Stimulated activated CD4-positive, alpha-beta T cell treated with anti-CD3 and anti-CD28 coated beads, TNF-alpha, amount 100 ng/mL, for 48 hours (primary cell): ENCODE measurements around the gene MAPKAP1.

ENCODE experiments used
- DNase-seq, 3 donors: peaks; one replicate each; pipeline ENCODE4 v3.0.0-alpha.2; 2020; ENCODE audit warnings: low read depth in 3 of 3

The MAPKAP1 gene

GRCh38 chr9:125674981-125675973, 31.7 kb downstream of the MAPKAP1 start:
- DNase-seq, result no peak

GRCh38 chr9:125672876-125673275, 34.1 kb downstream of the MAPKAP1 start:
- DNase-seq, result no peak

GRCh38 chr9:125663127-125663526, 43.9 kb downstream of the MAPKAP1 start:
- DNase-seq, result no peak

GRCh38 chr9:125660557-125660956, 46.5 kb downstream of the MAPKAP1 start:
- no peak for DNase-seq

GRCh38 chr9:125659954-125660353, 47.1 kb downstream of the MAPKAP1 start:
- no peak for DNase-seq

GRCh38 chr9:125659201-125659840, 47.7 kb downstream of the MAPKAP1 start:
- DNase-seq, result no peak

DNA sequence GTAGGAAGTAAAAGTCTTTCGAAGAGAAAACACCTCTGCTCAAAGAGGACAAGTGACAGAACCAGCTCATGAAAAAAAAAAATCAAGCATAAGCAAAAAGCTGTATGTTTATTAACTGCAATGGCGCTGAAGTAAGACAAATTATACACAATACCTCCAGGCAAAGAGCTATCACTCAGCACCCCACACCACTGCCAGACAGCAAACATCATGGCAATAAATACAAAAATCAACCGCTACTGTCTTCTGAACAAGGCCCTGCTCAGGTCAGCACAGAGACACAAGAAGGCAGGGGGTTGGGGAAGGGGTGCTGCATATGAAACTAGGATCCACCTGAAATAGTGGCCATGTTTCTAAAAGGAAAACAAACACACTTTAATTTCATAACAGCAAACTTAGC, 50.4 kb downstream of the MAPKAP1 start:
- no peak for DNase-seq

DNA sequence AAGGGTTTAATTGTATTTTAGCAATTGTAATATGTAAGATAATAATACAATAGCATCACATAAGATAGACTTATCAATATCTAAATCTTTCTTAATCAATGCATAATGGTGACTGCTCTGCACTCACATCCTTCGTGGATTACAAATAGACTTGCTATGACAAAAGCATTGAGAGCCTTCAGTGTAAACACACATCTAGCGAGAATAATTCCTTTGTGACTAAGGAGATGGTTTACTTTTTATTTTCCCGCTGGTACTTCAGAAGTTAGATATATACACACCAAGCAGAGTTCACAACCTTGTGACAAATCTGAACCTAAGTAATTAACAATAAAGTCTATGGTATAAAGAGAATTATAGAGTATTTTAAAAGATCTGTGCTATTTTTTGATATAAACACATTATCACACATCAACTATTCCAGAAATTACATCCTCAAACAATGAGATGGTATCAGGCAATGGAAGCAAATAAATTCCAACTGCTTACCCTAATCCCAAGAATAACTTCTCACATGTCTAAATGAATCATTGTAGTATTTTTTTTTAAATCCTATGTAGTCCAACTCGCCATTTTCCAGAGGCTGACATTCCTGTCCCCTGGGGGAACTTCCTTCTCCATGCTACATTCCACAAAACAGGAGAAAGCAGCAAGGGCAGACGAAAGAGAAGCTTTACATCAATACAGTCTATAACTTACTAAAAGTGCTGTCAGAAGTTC, 51.2 kb downstream of the MAPKAP1 start:
- no peak for DNase-seq

DNA sequence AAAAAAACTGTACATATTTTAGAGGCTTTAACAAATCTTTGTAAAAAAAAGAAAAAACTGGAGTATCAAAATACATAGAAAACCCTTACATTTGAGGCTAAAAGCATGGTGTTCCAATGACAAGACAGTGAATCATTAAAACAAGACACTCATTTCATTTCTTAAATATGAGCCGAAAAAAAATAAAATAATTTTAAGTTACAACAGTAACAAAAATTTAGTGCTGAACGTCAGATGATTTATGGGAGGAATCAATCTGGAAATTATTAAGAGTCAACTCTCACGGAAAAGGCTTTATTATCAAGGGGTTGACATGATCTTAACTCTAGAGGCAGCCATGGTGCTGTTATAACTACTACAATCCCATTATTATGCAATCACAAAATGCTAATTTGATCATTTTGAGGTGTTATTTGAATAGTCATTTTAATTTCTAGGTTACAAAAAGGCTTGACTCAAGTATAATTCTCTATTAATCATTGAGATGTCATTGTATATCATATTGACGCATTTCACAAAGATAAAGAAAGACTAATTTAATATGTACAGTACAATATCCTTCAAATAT, 51.9 kb downstream of the MAPKAP1 start:
- DNase-seq, result no peak

DNA sequence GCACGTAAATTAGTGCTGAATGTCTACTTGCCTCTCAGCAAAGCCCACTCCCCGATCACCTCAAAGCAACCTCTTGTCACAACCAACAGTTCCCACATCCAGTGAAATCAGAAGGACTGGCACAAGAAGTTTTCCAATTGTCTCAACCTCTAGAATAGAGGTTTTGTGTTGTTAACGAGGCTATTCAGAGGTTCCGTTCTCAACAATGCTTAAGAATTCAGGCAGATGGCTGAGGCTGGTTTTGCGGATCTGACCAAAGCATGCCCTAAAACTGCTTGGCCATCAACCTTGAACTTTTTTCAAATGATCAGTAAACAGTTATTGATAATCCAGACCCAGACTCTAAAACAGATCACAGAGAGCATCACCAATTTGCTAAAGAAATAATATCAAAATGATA, 52.9 kb downstream of the MAPKAP1 start:
- DNase-seq, result no peak

GRCh38 chr9:125653325-125653724, 53.7 kb downstream of the MAPKAP1 start:
- DNase-seq, result no peak

- DNase-seq, result no peak
These were observed 54.2 kb downstream of the MAPKAP1 start for GRCh38 chr9:125652759-125653158.

- DNase-seq, result no peak
These were observed 54.8 kb downstream of the MAPKAP1 start for GRCh38 chr9:125652233-125652594.

DNA sequence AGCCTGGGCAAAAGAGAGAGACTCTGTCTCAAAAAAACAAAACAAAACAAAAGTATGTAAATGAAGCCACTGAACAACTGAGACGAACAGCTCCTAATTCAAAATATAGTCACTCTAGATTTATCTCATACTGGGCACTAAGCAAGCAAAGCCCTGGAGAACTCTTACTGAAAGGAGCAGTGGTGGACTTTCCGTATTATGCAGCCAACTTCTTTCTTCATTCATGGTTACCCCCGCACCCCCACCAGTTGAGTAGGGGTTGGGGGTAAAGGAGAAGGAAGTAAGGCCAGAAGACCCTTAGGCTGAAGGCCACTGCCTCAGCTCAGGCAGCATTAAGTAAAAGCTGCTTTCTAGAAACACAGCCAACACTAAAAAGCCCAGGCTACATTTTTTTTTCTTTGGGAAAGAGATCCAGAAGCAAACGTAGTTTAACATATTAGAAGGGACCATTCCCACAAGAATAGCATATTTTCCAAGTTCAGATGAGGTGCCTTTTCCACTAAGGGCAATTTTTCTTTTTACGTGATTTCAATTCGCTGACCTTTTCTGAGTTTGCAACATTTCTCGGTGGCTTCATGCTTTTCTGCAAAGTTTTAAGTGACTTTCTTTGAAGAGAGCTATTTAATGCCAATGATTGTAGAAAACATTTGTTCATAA, 55.3 kb downstream of the MAPKAP1 start:
- no peak for DNase-seq

DNA sequence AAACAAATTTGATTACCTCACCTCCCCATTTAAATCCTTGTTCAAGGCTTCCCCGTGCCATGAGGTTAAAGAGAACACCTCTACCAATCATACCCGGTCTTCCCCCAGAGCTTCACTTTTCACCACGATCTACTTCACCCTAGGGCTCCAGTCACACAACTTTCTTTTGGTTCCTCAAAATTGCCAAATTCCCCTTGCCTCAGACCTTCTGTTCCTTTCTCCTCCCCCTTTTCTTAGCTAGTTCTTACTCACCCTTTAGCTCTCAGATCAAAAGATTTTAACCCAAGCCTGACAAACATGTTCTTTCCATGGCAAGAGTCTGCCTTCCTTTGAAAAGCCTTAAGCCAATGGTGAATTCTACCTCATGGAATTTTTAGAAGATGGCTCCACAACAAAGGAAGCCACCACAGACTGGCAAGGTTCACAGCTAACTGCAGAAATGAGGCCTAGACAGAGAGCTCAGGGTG, 56.7 kb downstream of the MAPKAP1 start:
- no peak for DNase-seq

- no peak for DNase-seq
These were observed 57.2 kb downstream of the MAPKAP1 start for GRCh38 chr9:125649826-125650225.

DNA sequence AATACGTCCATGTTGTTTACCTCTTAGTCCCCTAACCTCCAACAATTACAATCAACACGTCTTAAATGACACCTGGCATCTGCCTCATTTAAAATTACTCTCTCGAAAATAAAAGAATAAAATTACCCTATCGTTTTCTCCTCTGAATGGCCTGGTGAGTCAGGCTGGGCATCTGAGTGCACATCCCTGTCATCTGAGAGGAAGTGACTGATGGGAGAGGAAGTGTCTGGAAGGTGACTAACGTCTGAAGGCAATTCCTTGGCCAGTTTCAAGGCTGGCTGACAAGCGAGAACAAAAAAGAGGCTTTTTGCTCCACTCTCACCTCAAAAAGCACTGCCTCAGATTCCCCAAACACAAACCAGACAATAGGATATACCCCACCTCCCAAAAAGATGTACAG, 57.7 kb downstream of the MAPKAP1 start:
- no peak for DNase-seq

GRCh38 chr9:125648294-125648693, 58.7 kb downstream of the MAPKAP1 start:
- no peak for DNase-seq

GRCh38 chr9:125646621-125647100, 60.3 kb downstream of the MAPKAP1 start:
- DNase-seq, result no peak

DNA sequence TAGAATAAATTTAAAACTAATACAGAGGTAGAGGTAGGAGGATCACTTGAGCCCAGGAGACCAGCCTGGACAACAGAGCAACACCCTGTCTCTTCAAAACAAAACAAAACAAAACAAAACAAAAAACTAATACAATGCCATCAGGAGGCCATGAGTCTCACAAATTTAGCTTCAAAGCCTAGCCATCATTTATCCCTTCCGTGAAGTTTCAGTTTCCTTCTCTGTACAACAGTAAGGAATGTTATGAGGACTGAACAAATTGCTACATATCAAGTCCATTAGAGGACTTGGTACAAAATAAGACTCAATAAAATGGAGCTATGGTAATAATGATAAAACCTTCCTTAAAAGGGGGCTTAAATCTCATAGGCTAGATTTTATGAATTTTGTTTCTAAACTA, 60.8 kb downstream of the MAPKAP1 start:
- DNase-seq, result no peak

- DNase-seq, result no peak
These were observed 62.0 kb downstream of the MAPKAP1 start for GRCh38 chr9:125644819-125645507.
